Suppressor macrophage (primary cell): ENCODE results near the gene MAPK6.

Experiments
- DNase-seq, 4 experiments: peaks; one replicate each; pipeline ENCODE4 v3.0.0-alpha.2; 2020 to 2022

MAPK6 gene

GRCh38 chr15:52103217-52104207, 84.5 kb downstream of the MAPK6 start:
- peak; percentile 76 to 91 (median 86) for DNase-seq

GRCh38 chr15:52104532-52105004, 85.5 kb downstream of the MAPK6 start:
- no peak for DNase-seq

- peak; percentile 51 to 85 (median 72) for DNase-seq
Measured at GRCh38 chr15:52105846-52106245, 86.8 kb downstream of the MAPK6 start.

- DNase-seq: no peak
Measured at GRCh38 chr15:52106641-52107040, 87.6 kb downstream of the MAPK6 start.

DNA sequence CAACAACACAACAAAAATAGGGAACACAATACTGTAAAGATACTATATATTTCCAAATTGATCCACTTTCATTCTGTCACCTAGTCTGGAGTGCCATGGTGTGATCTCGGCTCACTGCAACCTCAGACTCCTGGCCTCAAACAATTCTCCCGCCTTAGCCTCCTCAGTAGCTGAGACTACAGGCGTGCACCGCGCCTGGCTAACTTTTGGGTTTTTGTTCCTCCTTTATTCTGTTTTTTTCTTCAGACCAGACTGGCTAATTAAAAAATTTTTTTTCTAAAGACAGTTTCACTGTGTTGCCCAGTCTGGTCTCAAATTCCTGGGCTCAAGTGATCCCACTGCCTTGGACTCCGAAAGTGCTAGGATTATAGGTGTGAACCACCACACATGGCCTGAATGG, 88.2 kb downstream of the MAPK6 start:
- no peak for DNase-seq

GRCh38 chr15:52109559-52110451, 90.8 kb downstream of the MAPK6 start:
- DNase-seq: no peak

DNA sequence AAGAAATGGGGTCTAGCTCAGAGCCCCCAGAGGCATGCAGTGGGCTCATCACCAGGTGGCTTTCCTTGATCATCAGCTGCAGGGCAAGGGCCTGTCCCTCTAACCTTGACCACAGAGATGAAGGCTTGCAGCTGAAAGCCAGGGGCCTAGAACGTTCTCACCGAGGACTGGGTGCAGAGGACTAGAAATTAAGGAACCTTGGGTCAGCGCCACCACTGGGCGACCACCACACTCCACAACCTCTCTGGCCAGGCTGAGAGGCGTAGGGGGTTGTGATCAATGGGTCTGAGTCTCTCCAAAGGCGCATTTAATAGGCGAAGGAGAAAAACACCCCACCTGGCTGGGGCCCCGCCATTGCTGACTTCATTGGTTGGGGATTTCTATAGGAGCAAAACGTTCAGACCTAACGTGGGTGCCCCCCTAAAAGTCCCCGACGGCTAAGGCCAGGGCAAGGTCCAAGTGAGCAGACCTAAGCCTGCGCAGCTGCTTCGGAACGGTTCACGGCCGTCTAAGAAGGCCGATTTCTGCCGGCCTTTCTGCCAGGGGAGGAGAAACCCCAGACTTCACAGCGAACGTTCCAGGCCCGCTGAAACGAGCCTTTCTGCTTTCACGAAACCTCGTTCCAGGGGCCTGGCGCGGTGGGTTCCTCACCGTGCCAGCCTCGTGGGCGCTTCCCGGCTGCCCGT, 92.6 kb downstream of the MAPK6 start:
- DNase-seq: no peak

DNA sequence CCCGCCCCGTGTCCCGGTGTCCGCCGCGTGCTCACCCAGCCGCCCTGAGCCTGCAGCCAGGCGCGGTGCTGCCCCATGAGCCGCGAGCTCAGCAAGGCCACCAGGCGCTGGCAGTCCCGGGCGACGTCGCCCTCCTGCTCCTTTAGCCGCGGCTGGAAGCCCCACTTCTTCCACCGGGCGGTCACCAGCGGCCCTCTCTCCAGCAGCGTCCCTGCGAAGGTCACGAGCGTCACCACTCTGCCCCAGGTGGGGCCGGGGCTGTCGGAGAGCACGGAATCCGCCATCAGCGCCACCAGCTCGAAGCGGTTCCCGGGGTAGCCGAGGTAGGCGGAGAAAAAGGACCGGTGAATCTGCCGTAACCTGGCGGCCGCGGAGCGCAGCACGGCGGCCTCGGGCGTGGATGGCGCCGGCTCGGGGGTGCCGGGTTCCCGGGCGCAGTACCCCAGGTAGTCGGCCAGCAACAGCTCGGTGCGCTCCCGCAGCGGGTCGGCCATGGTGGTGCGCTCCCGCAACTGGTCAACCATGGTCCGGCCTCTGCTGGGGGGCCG, 93.3 kb downstream of the MAPK6 start:
- DNase-seq: peak in 3 of 4 experiments; percentile 19 to 58 (median 47)

DNA sequence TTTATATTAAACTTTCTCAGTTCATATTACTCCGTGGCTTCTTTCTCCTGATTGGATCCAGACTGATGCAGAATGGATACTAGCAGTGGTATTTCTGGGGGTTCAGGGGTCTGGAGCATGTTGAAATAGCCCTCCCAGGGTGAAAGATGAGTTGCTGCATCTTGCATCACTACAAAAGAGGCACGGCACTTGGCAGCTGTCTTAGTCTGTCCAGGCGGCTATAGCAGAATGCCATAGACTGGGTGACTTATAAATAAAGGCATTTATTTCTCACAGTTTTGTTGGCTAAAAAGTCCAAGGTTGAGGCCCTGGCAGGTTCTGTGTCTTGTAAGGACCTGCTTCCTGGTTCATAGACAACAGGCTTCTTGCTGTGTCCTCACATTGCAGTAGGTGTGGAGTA, 94.2 kb downstream of the MAPK6 start:
- DNase-seq: no peak

- no peak for DNase-seq
Measured at GRCh38 chr15:52113708-52114107, 94.7 kb downstream of the MAPK6 start.

GRCh38 chr15:52114261-52115055, 95.4 kb downstream of the MAPK6 start:
- no peak for DNase-seq

- DNase-seq: no peak
Measured at GRCh38 chr15:52115598-52116427, 96.8 kb downstream of the MAPK6 start.
